Panc1 (cell line): ENCODE data around the gene ASCL1. TPM values are rescaled to one million over a fixed set of nuclear protein-coding genes. Genes with fewer than 3 reads are reported as not detected.

ENCODE experiments used
- ATAC-seq: fragments of 200-7000 bp; cut with Tn5 transposase; 2 replicates; pipeline ENCODE4 v1.9.1; 2020; ENCODE audit warnings: mild to moderate bottlenecking, moderate library complexity
- Bru-seq: library from RNA; stranded (reverse); fragments of 400-500 nt; gene quantifications from one replicate; lab custom pipeline; 2021; lab: Mats Ljungman, UMichigan
- BruChase-seq, 2 experiments: library from RNA; stranded (reverse); fragments of 400-500 nt; gene quantifications; one replicate each; lab custom pipeline; 2021; lab: Mats Ljungman, UMichigan
- BruUV-seq: library from RNA; stranded (reverse); fragments of 400-500 nt; replicated peaks from 2 replicates; lab custom pipeline; 2021; lab: Mats Ljungman, UMichigan
- CTCF ChIA-PET: fragments of 300-600 bp; sonication (Branson Sonifier 250); formaldehyde crosslinking; loops from one replicate; lab custom pipeline; 2022; ENCODE audit warnings: antibody characterized with exemption; lab: Charles Lee
- POLR2A ChIA-PET: fragments of 300-600 bp; sonication (Branson Sonifier 250); formaldehyde crosslinking; loops from one replicate; lab custom pipeline; 2022; ENCODE audit warnings: antibody characterized with exemption; lab: Charles Lee
- DNase-seq: peaks from one replicate; pipeline ENCODE4 v3.0.0-alpha.2; 2010; ENCODE audit warnings: low read depth, low spot score
- H3K27ac ChIP-seq: 2 replicates; pipeline ENCODE4 v1.5.1; 2011; ENCODE audit warnings: mild to moderate bottlenecking, low read length, inconsistent platforms
- H3K27me3 ChIP-seq: fragments of 200-500 bp; sonication (Bioruptor generic); 2 replicates; pipeline ENCODE4 v1.6.0; 2014; ENCODE audit warnings: low read length, inconsistent platforms; ENCODE audit not compliant: control insufficient read depth, insufficient read depth
- H3K36me3 ChIP-seq: fragments of 200-500 bp; sonication (Bioruptor generic); 2 replicates; pipeline ENCODE4 v1.5.1; 2014; ENCODE audit warnings: inconsistent platforms, mild to moderate bottlenecking, low read length, moderate library complexity; ENCODE audit not compliant: control insufficient read depth, insufficient read depth
- H3K4me1 ChIP-seq: 2 replicates; pipeline ENCODE4 v1.5.1; 2011; ENCODE audit warnings: inconsistent platforms, mild to moderate bottlenecking, low read length, moderate library complexity; ENCODE audit not compliant: control insufficient read depth, insufficient read depth
- H3K4me3 ChIP-seq, 2 experiments: 2 replicates each; pipeline ENCODE4 v1.5.1; 2011 to 2012; ENCODE audit warnings: low read depth in 2 of 2, low read length in 2 of 2, mild to moderate bottlenecking in 2 of 2, inconsistent platforms in 1 of 2, moderate library complexity in 1 of 2
- H3K9me3 ChIP-seq: fragments of 200-500 bp; sonication (Bioruptor generic); 2 replicates; pipeline ENCODE4 v1.5.1; 2014; ENCODE audit warnings: low read depth, mild to moderate bottlenecking, inconsistent platforms, low read length, moderate library complexity; ENCODE audit not compliant: control insufficient read depth, insufficient read depth
- POLR2AphosphoS5 ChIP-seq: IDR thresholded peaks from 2 replicates; pipeline ENCODE4 v1.6.1; 2012; ENCODE audit warnings: mild to moderate bottlenecking, low read depth, low read length, moderate library complexity
- SIN3A ChIP-seq: IDR thresholded peaks from 2 replicates; pipeline ENCODE4 v1.6.1; 2012; ENCODE audit warnings: low read depth, mild to moderate bottlenecking, low read length, moderate library complexity, borderline replicate concordance; ENCODE audit not compliant: insufficient read depth
- TCF7L2 ChIP-seq: IDR thresholded peaks from 2 replicates; pipeline ENCODE4 v1.6.1; 2011; ENCODE audit warnings: mild to moderate bottlenecking, low read depth, low read length, inconsistent platforms
- in situ Hi-C: cut with HindIII; loops from 2 replicates; pipeline ENCODE4 v1.10.0; 2016; ENCODE audit warnings: low sequenced_read_pairs, low pct_unique_long_range_greater_than_20kb
- intact Hi-C: fragments of 100-400 bp; cut with micrococcal nuclease; formaldehyde crosslinking; loops from one replicate; pipeline ENCODE4 v1.10.0; 2022; ENCODE audit not compliant: unreplicated experiment
- long read RNA-seq: library from polyadenylated mRNA; unstranded; transcript quantifications from one replicate; pipeline ENCODE4 v2.0.0, GENCODE V29; 2021; ENCODE audit not compliant: unreplicated experiment
- polyA plus RNA-seq: library from polyadenylated mRNA; unstranded; fragments of >200 nt; gene quantifications from one replicate; pipeline ENCODE4 v1.2.1, GENCODE V29; 2012; ENCODE audit warnings: missing spikeins; ENCODE audit not compliant: insufficient read length
- total RNA-seq: library from RNA; stranded (reverse); gene quantifications from one replicate; pipeline ENCODE4 v1.2.1, GENCODE V29; 2021; ENCODE audit not compliant: unreplicated experiment
- TF ChIP-seq, protein P1 (sequence below): fragments of 450-650 bp; IDR thresholded peaks from 2 replicates; pipeline ENCODE4 v1.5.1; 2017; ENCODE audit warnings: mild to moderate bottlenecking
- TF ChIP-seq, protein P2 (sequence below), 2 experiments: IDR thresholded peaks; 2 replicates each; pipeline ENCODE4 v1.6.1; 2011 to 2012; ENCODE audit warnings: low read depth in 2 of 2, control low read depth in 1 of 2, low read length in 1 of 2, mild to moderate bottlenecking in 1 of 2, moderate library complexity in 1 of 2; ENCODE audit not compliant: insufficient read depth in 1 of 2

The ASCL1 gene
- total RNA-seq (not detected), Bru-seq, nascent RNA (not detected), BruChase-seq, experiment 1, labeled RNA remaining after a 2-hour chase (not detected), BruChase-seq, experiment 2, labeled RNA remaining after a 6-hour chase (percentile 31 among the genes with signal in this experiment)
- not detected for polyA plus RNA-seq
- long read RNA-seq: 0 reads

DNA sequence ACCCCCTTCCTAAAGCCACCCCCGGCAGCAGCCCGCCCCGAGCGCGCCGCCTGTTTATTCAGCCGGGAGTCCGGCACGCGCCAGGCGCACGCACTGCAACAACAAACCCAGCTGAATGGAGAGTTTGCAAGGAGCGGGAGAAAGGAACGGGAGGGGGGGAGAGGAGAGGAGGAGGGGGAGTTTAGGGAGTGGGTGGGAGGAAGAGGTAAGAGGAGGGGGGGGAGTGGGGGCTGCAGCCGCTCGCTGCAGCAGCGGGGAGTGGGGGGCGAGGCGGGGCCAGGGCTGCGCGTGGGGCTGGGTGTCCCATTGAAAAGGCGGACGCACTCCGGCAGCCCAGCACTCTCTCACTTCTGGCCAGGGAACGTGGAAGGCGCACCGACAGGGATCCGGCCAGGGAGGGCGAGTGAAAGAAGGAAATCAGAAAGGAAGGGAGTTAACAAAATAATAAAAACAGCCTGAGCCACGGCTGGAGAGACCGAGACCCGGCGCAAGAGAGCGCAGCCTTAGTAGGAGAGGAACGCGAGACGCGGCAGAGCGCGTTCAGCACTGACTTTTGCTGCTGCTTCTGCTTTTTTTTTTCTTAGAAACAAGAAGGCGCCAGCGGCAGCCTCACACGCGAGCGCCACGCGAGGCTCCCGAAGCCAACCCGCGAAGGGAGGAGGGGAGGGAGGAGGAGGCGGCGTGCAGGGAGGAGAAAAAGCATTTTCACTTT lies at the start of gene ASCL1:
ASCL1 (plus strand) TSS at position 336 of the 712 bp plus-strand sequence. CDS start 571 bp downstream, outside the sequence.
- peak within 1 kb of the TSS; percentile 23 to 35 for H3K4me3 ChIP-seq
- ChIA-PET CTCF (interaction anchor here (0.6 kb wide), 1 partner anchor 770 kb away, joined by 3 read pairs; no protein-coding TSS in a partner anchor), POLR2A (no interaction called here)
- peaks cover 15% of the 10 kb centered on the region for H3K27me3 ChIP-seq
- intact Hi-C loops: no loop called here
- no TSS peak for BruUV-seq
- DNase-seq (no peak), ATAC-seq (0 out of 2 replicates have a peak, but pooled peaks have one; percentile 26)
- in situ Hi-C loops: no loop called here
- H3K36me3 ChIP-seq: no peaks in the 10 kb centered on the region
- H3K9me3 ChIP-seq: no peaks in the 10 kb centered on the region
- no peak within 1 kb of the TSS for H3K27ac ChIP-seq
- TF ChIP-seq, protein P1, sequence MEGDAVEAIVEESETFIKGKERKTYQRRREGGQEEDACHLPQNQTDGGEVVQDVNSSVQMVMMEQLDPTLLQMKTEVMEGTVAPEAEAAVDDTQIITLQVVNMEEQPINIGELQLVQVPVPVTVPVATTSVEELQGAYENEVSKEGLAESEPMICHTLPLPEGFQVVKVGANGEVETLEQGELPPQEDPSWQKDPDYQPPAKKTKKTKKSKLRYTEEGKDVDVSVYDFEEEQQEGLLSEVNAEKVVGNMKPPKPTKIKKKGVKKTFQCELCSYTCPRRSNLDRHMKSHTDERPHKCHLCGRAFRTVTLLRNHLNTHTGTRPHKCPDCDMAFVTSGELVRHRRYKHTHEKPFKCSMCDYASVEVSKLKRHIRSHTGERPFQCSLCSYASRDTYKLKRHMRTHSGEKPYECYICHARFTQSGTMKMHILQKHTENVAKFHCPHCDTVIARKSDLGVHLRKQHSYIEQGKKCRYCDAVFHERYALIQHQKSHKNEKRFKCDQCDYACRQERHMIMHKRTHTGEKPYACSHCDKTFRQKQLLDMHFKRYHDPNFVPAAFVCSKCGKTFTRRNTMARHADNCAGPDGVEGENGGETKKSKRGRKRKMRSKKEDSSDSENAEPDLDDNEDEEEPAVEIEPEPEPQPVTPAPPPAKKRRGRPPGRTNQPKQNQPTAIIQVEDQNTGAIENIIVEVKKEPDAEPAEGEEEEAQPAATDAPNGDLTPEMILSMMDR: no peak
- TF ChIP-seq TCF7L2: no peak
- no peak for TF ChIP-seq SIN3A
- TF ChIP-seq, protein P2, sequence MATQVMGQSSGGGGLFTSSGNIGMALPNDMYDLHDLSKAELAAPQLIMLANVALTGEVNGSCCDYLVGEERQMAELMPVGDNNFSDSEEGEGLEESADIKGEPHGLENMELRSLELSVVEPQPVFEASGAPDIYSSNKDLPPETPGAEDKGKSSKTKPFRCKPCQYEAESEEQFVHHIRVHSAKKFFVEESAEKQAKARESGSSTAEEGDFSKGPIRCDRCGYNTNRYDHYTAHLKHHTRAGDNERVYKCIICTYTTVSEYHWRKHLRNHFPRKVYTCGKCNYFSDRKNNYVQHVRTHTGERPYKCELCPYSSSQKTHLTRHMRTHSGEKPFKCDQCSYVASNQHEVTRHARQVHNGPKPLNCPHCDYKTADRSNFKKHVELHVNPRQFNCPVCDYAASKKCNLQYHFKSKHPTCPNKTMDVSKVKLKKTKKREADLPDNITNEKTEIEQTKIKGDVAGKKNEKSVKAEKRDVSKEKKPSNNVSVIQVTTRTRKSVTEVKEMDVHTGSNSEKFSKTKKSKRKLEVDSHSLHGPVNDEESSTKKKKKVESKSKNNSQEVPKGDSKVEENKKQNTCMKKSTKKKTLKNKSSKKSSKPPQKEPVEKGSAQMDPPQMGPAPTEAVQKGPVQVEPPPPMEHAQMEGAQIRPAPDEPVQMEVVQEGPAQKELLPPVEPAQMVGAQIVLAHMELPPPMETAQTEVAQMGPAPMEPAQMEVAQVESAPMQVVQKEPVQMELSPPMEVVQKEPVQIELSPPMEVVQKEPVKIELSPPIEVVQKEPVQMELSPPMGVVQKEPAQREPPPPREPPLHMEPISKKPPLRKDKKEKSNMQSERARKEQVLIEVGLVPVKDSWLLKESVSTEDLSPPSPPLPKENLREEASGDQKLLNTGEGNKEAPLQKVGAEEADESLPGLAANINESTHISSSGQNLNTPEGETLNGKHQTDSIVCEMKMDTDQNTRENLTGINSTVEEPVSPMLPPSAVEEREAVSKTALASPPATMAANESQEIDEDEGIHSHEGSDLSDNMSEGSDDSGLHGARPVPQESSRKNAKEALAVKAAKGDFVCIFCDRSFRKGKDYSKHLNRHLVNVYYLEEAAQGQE (IDR thresholded peaks at IDR 0.05; ENCODE audit: insufficient read depth in 1 of 2, low read depth in 2 of 2, low read length in 1 of 2): no peak
- TF ChIP-seq POLR2AphosphoS5: no peak
- H3K4me1 ChIP-seq: no peaks in the 10 kb centered on the region

DNA sequence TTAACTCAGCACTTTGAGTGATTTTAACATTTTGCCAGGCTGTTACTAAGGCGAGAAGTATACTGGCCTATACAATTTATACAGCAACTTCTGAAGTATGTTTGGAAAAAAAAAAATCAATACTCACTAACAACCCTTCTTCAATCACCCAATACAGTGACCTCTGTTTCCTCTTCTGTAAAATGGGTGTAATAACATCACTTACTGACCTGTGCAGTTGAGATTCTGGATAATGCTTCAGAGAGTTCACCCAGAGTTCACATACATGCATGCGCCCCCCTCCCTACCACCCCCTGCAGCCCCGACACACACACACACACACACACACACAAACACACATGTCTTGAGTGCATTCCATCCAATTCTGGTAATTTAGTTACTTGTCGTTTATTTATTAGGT lies 49.6 kb upstream of the ASCL1 start:
- no TSS peak for BruUV-seq
- no peaks in the 10 kb centered on the region for H3K27me3 ChIP-seq
- H3K4me3 ChIP-seq: no peak overlapping the region
- in situ Hi-C loops (no loop called here), intact Hi-C loops (no loop called here)
- TF ChIP-seq TCF7L2 (no peak), POLR2AphosphoS5 (no peak), SIN3A (no peak)
- TF ChIP-seq, protein P1: no peak
- TF ChIP-seq, protein P2 (IDR thresholded peaks at IDR 0.05; ENCODE audit: insufficient read depth in 1 of 2, low read depth in 2 of 2, low read length in 1 of 2): no peak
- ChIA-PET POLR2A (no interaction called here), CTCF (no interaction called here)
- DNase-seq (no peak), ATAC-seq (no peak)
- no peaks in the 10 kb centered on the region for H3K9me3 ChIP-seq
- no peak overlapping the region for H3K27ac ChIP-seq
- no peaks in the 10 kb centered on the region for H3K36me3 ChIP-seq
- no peaks in the 10 kb centered on the region for H3K4me1 ChIP-seq
